CD4-positive, alpha-beta memory T cell (primary cell): ENCODE data around the gene ANKRD22. TPM values are rescaled to one million over a fixed set of nuclear protein-coding genes. Genes with fewer than 3 reads are reported as not detected.

Source experiments
- CTCF ChIA-PET: fragments of 350-600 bp; sonication (Branson Sonifier 250); formaldehyde crosslinking; loops from one replicate; lab custom pipeline; 2021; ENCODE audit warnings: inconsistent platforms; ENCODE audit not compliant: partially characterized antibody; lab: Charles Lee
- POLR2A ChIA-PET: fragments of 350-600 bp; sonication (Branson Sonifier 250); formaldehyde crosslinking; loops from one replicate; lab custom pipeline; 2021; ENCODE audit not compliant: partially characterized antibody; lab: Charles Lee
- DNase-seq, 5 donors: peaks; one replicate each; pipeline versions ENCODE4 v3.0.0 to v3.0.0-alpha.2; 2020 to 2022; ENCODE audit warnings: mixed read lengths in 1 of 5
- H3K27ac ChIP-seq: one replicate; pipeline ENCODE4 v1.7.0; 2013; ENCODE audit warnings: low read depth, low read length
- H3K27me3 ChIP-seq: 2 replicates; pipeline ENCODE4 v1.7.0; 2013; ENCODE audit warnings: mild to moderate bottlenecking, low read length, moderate library complexity; ENCODE audit not compliant: insufficient read depth
- H3K36me3 ChIP-seq: 2 replicates; pipeline ENCODE4 v1.7.0; 2013; ENCODE audit warnings: mild to moderate bottlenecking, low read length, moderate library complexity; ENCODE audit not compliant: insufficient read depth
- H3K4me1 ChIP-seq: 2 replicates; pipeline ENCODE4 v1.7.0; 2013; ENCODE audit warnings: mild to moderate bottlenecking, low read length, moderate library complexity; ENCODE audit not compliant: insufficient read depth
- H3K4me3 ChIP-seq, 2 donors: one replicate each; pipeline ENCODE4 v1.7.0; 2013; ENCODE audit warnings: low read length in 2 of 2, mild to moderate bottlenecking in 1 of 2
- H3K9me3 ChIP-seq, 2 donors: one replicate each; pipeline ENCODE4 v1.7.0; 2013; ENCODE audit warnings: low read length in 2 of 2, control low read depth in 1 of 2; ENCODE audit not compliant: control insufficient read depth in 1 of 2
- H3K27ac Mint-ChIP-seq, 7 donors: one replicate each; pipeline ENCODE4 v1.8.0; 2020 to 2021; ENCODE audit warnings: mixed read lengths in 7 of 7, mild to moderate bottlenecking in 6 of 7, inconsistent platforms in 3 of 7, moderate library complexity in 3 of 7
- H3K27me3 Mint-ChIP-seq, 2 donors: one replicate each; pipeline ENCODE4 v1.8.0; 2020 to 2021; ENCODE audit warnings: mixed read lengths in 2 of 2
- H3K36me3 Mint-ChIP-seq, 2 donors: one replicate each; pipeline ENCODE4 v1.8.0; 2020 to 2021; ENCODE audit warnings: mixed read lengths in 2 of 2, inconsistent platforms in 1 of 2, mild to moderate bottlenecking in 1 of 2
- H3K4me1 Mint-ChIP-seq, 4 donors: one replicate each; pipeline ENCODE4 v1.8.0; 2020 to 2021; ENCODE audit warnings: mixed read lengths in 4 of 4, mild to moderate bottlenecking in 1 of 4
- H3K4me3 Mint-ChIP-seq, 8 donors: one replicate each; pipeline ENCODE4 v1.8.0; 2020 to 2021; ENCODE audit warnings: mixed read lengths in 8 of 8, mild to moderate bottlenecking in 7 of 8, moderate library complexity in 6 of 8, inconsistent platforms in 3 of 8
- H3K9me3 Mint-ChIP-seq, 8 donors: one replicate each; pipeline ENCODE4 v1.8.0; 2020 to 2021; ENCODE audit warnings: mixed read lengths in 8 of 8, mild to moderate bottlenecking in 5 of 8, inconsistent platforms in 3 of 8, moderate library complexity in 1 of 8
- intact Hi-C: fragments of 100-400 bp; cut with micrococcal nuclease; formaldehyde crosslinking; loops from one replicate; pipeline ENCODE4 v1.15.1; 2023
- polyA plus RNA-seq, 2 donors: library from polyadenylated mRNA; unstranded; fragments of 300-500 nt; fragmentation: Illumina TruSeq; gene quantifications; one replicate each; pipeline ENCODE4 v1.2.3, GENCODE V29; 2021
- total RNA-seq, 2 experiments: library from RNA; stranded (reverse); gene quantifications; one replicate each; pipeline ENCODE4 v1.2.3, GENCODE V29; 2021

Gene ANKRD22
- total and polyA plus RNA-seq, 4 experiments from 2014 or later, result 0.58 TPM; not detected in 3

GRCh38 chr10:88782222-88782621 is 69.4 kb downstream of the ANKRD22 start:
- no peak overlapping the region for H3K4me3 ChIP-seq
- H3K36me3 ChIP-seq, result no peaks in the 10 kb centered on the region
- ChIA-PET POLR2A (no interaction called here), CTCF (no interaction called here)
- Mint-ChIP-seq H3K4me1 (peaks cover 0 to 2% (median 0%) of the 10 kb centered on the region in 4 donors), H3K4me3 (no peak overlapping the region), H3K27ac (no peak overlapping the region), H3K9me3 (no peaks in the 10 kb centered on the region), H3K36me3 (no peaks in the 10 kb centered on the region), H3K27me3 (peaks cover 2 to 3% of the 10 kb centered on the region in 2 donors)
- no peak overlapping the region for H3K27ac ChIP-seq
- no peaks in the 10 kb centered on the region for H3K9me3 ChIP-seq
- DNase-seq, result no peak
- no peaks in the 10 kb centered on the region for H3K27me3 ChIP-seq
- intact Hi-C loops, result no loop called here
- no peaks in the 10 kb centered on the region for H3K4me1 ChIP-seq

DNA sequence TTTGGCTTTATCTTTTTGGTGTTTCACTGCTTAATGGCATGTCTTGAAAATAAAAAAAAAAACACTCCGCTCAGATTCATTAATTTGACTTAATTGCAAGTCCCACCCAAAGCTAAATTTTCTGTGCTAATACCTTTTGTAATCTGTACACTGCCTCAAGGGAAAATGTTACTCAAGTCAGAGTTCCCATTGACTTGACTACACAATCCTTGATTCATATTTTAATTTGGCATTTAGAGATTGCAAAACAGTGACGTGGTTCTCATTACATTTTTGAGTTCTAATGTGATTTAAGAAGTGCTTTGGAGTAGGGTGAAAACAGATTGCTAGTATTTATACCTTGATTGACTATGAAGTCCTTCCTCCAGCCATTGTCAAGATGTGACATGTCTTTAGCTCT is 70.4 kb downstream of the ANKRD22 start:
- Mint-ChIP-seq H3K27ac (no peak overlapping the region), H3K9me3 (no peaks in the 10 kb centered on the region), H3K36me3 (no peaks in the 10 kb centered on the region), H3K4me1 (peaks cover 0 to 2% (median 0%) of the 10 kb centered on the region in 4 donors), H3K4me3 (no peak overlapping the region), H3K27me3 (peaks cover 0 to 2% of the 10 kb centered on the region in 2 donors)
- no peak for DNase-seq
- Histone ChIP-seq H3K27me3 (no peaks in the 10 kb centered on the region), H3K27ac (no peak overlapping the region), H3K36me3 (no peaks in the 10 kb centered on the region), H3K9me3 (no peaks in the 10 kb centered on the region), H3K4me1 (no peaks in the 10 kb centered on the region), H3K4me3 (no peak overlapping the region)
- intact Hi-C loops, result no loop called here
- POLR2A ChIA-PET, result no interaction called here
- CTCF ChIA-PET, result interaction anchor here (0.9 kb wide), 1 partner anchor 30 kb away, joined by 3 read pairs; no protein-coding TSS in a partner anchor

Other genes starting within 250 kb of the ANKRD22 start
- not detected for gene LIPF, start 187.4 kb downstream of the ANKRD22 start, total RNA-seq
- gene LIPF, start 187.4 kb downstream of the ANKRD22 start, polyA plus RNA-seq, result not detected
- gene LIPK, start 145.6 kb downstream of the ANKRD22 start, total RNA-seq, result not detected
- not detected for gene LIPK, start 145.6 kb downstream of the ANKRD22 start, polyA plus RNA-seq
- not detected for gene LIPN, start 91.8 kb downstream of the ANKRD22 start, total RNA-seq
- gene LIPN, start 91.8 kb downstream of the ANKRD22 start, polyA plus RNA-seq, result under 1 TPM in 1 of 2 donors, not detected in 1; 0.22 TPM
- not detected for gene LIPM, start 49.1 kb downstream of the ANKRD22 start, total RNA-seq
- not detected for gene LIPM, start 49.1 kb downstream of the ANKRD22 start, polyA plus RNA-seq
- 10 to 100 TPM; 37.9 to 43.2 TPM for gene STAMBPL1, start 28.4 kb upstream of the ANKRD22 start, total RNA-seq
- gene STAMBPL1, start 28.4 kb upstream of the ANKRD22 start, polyA plus RNA-seq, result 10 to 100 TPM in 1 of 2 donors, 1 to 10 TPM in 1; 5.3 to 12.0 TPM
- gene ACTA2, start 100.9 kb upstream of the ANKRD22 start, total RNA-seq, result 10 to 100 TPM in 1 of 2 experiments, 1 to 10 TPM in 1; 9.1 to 13.2 TPM
- gene ACTA2, start 100.9 kb upstream of the ANKRD22 start, polyA plus RNA-seq, result 10 to 100 TPM; 10.6 to 12.5 TPM
- 10 to 100 TPM; 42.4 to 44.2 TPM for gene FAS, start 139.0 kb upstream of the ANKRD22 start, total RNA-seq
- 10 to 100 TPM; 50.6 to 80.6 TPM for gene FAS, start 139.0 kb upstream of the ANKRD22 start, polyA plus RNA-seq